PC-9 (cell line): ENCODE results near the gene ARHGEF28. TPM values are rescaled to one million over a fixed set of nuclear protein-coding genes. Genes with fewer than 3 reads are reported as not detected.
A peak's percentile ranks its signal among the peaks of the same experiment; 100 is the strongest.

Source experiments
- BruUV-seq: library from RNA; stranded (reverse); fragments of 400-500 nt; replicated peaks from 2 replicates; lab custom pipeline; 2021; lab: Mats Ljungman, UMichigan
- CTCF ChIA-PET: fragments of 300-600 bp; sonication (Branson Sonifier 250); formaldehyde crosslinking; loops from one replicate; lab custom pipeline; 2022; ENCODE audit warnings: antibody characterized with exemption; lab: Charles Lee
- POLR2A ChIA-PET: fragments of 300-600 bp; sonication (Branson Sonifier 250); formaldehyde crosslinking; loops from one replicate; lab custom pipeline; 2022; ENCODE audit warnings: antibody characterized with exemption; ENCODE audit not compliant: unreplicated experiment; lab: Charles Lee
- DNase-seq, 2 experiments: peaks; one replicate each; pipeline versions ENCODE4 v3.0.0 to v3.0.0-alpha.2; 2015 to 2022; ENCODE audit warnings: mixed read lengths in 1 of 2
- H2AFZ ChIP-seq: fragments of 200-600 bp; sonication (generic); 2 replicates; pipeline ENCODE4 v1.8.1; 2017; ENCODE audit warnings: antibody characterized with exemption
- H3F3A ChIP-seq: fragments of 200-600 bp; sonication (generic); 2 replicates; pipeline ENCODE4 v1.8.1; 2017; ENCODE audit warnings: antibody characterized with exemption, mild to moderate bottlenecking, low read depth; ENCODE audit not compliant: insufficient read depth
- H3K27ac ChIP-seq: fragments of 200-600 bp; sonication (generic); 2 replicates; pipeline ENCODE4 v1.6.1; 2016; ENCODE audit warnings: mixed run types
- H3K27me3 ChIP-seq: fragments of 200-600 bp; sonication (generic); 2 replicates; pipeline ENCODE4 v1.6.1; 2016; ENCODE audit warnings: low read depth, mixed run types; ENCODE audit not compliant: insufficient read depth
- H3K36me3 ChIP-seq: fragments of 200-600 bp; sonication (generic); 2 replicates; pipeline ENCODE4 v1.6.1; 2016; ENCODE audit warnings: low read depth, mixed run types
- H3K4me1 ChIP-seq: fragments of 200-600 bp; sonication (generic); replicated peaks from 2 replicates; pipeline ENCODE4 v1.6.1; 2016; ENCODE audit warnings: mixed run types; ENCODE audit not compliant: insufficient read depth
- H3K4me2 ChIP-seq: fragments of 200-600 bp; sonication (generic); 2 replicates; pipeline ENCODE4 v1.6.1; 2017; ENCODE audit warnings: mixed run types
- H3K4me3 ChIP-seq: fragments of 200-600 bp; sonication (generic); 2 replicates; pipeline ENCODE4 v1.6.1; 2016; ENCODE audit warnings: mixed run types
- H3K79me2 ChIP-seq: fragments of 200-600 bp; sonication (generic); 2 replicates; pipeline ENCODE4 v1.6.1; 2017; ENCODE audit warnings: low read depth, mixed run types
- H3K9me2 ChIP-seq: fragments of 200-600 bp; sonication (generic); 2 replicates; pipeline ENCODE4 v1.8.1; 2017; ENCODE audit warnings: mild to moderate bottlenecking; ENCODE audit not compliant: insufficient read depth
- H3K9me3 ChIP-seq: fragments of 200-600 bp; sonication (generic); 2 replicates; pipeline ENCODE4 v1.8.1; 2016; ENCODE audit warnings: low read depth; ENCODE audit not compliant: insufficient read depth
- H4K20me1 ChIP-seq: fragments of 200-600 bp; sonication (generic); 2 replicates; pipeline ENCODE4 v1.8.1; 2017; ENCODE audit not compliant: insufficient read depth
- CTCF ChIP-seq: fragments of 200-600 bp; sonication (generic); conservative IDR thresholded peaks from 2 replicates; pipeline ENCODE4 v1.6.1; 2017; ENCODE audit warnings: mixed run types, antibody characterized with exemption, mild to moderate bottlenecking, moderate library complexity
- EZH2 ChIP-seq: fragments of 200-600 bp; sonication (generic); IDR thresholded peaks from 2 replicates; pipeline ENCODE4 v1.8.0; 2017; ENCODE audit warnings: antibody characterized with exemption, low read depth
- intact Hi-C: fragments of 100-400 bp; cut with micrococcal nuclease; formaldehyde crosslinking; loops from one replicate; pipeline ENCODE4 v1.10.0; 2022; ENCODE audit not compliant: unreplicated experiment
- total RNA-seq: library from RNA; stranded (reverse); gene quantifications from 2 replicates; pipeline ENCODE4 v1.2.3, GENCODE V29; 2021

The ARHGEF28 gene
- total RNA-seq, 1 experiment from 2014 or later: 77.5 TPM

GRCh38 chr5:73701566-73701965 lies 75.6 kb downstream of the ARHGEF28 start:
- no peaks in the 10 kb centered on the region for H3K9me2 ChIP-seq
- no peaks in the 10 kb centered on the region for H3K27me3 ChIP-seq
- peak overlapping the region; percentile 15; the same call in 1 of the 2 replicates for H3K4me3 ChIP-seq
- H2AFZ ChIP-seq: no peak overlapping the region
- H3K4me1 ChIP-seq: peaks cover 37% of the 10 kb centered on the region
- peak overlapping the region; percentile 74 for H3K4me2 ChIP-seq
- DNase-seq: peak; percentile 43 to 98
- H3K79me2 ChIP-seq: peaks cover 65% of the 10 kb centered on the region
- CTCF ChIA-PET: no interaction called here
- POLR2A ChIA-PET: interaction anchor here (0.5 to 0.7 kb wide), 3 partner anchors 40 to 1638 kb away, joined by 3 to 11 read pairs (median 5); no protein-coding TSS in a partner anchor
- peak overlapping the region; percentile 70 for H3K27ac ChIP-seq
- intact Hi-C loops: loop anchor here (2.0 to 5.0 kb wide), 3 partner anchors 47 to 64 kb away; no protein-coding TSS in a partner anchor
- no peaks in the 10 kb centered on the region for H4K20me1 ChIP-seq
- BruUV-seq: no TSS peak
- H3F3A ChIP-seq: peaks cover 20% of the 10 kb centered on the region
- peaks cover 39% of the 10 kb centered on the region for H3K36me3 ChIP-seq
- no peaks in the 10 kb centered on the region for H3K9me3 ChIP-seq
- TF ChIP-seq EZH2 (no peak), CTCF (no peak)

GRCh38 chr5:73702534-73702933 lies 76.5 kb downstream of the ARHGEF28 start:
- H3K4me2 ChIP-seq: peak overlapping the region; percentile 74; the same call in 1 of the 2 replicates
- ChIA-PET CTCF (no interaction called here), POLR2A (no interaction called here)
- peaks cover 63% of the 10 kb centered on the region for H3K79me2 ChIP-seq
- peaks cover 37% of the 10 kb centered on the region for H3K4me1 ChIP-seq
- peaks cover 19% of the 10 kb centered on the region for H3F3A ChIP-seq
- TF ChIP-seq EZH2 (no peak), CTCF (no peak)
- no peaks in the 10 kb centered on the region for H3K9me3 ChIP-seq
- no peak overlapping the region for H3K4me3 ChIP-seq
- intact Hi-C loops: loop anchor here (5.0 kb wide), 2 partner anchors 60 to 65 kb away; no protein-coding TSS in a partner anchor
- no peaks in the 10 kb centered on the region for H3K27me3 ChIP-seq
- H3K9me2 ChIP-seq: no peaks in the 10 kb centered on the region
- peak overlapping the region; percentile 70; the same call in 1 of the 2 replicates for H3K27ac ChIP-seq
- H3K36me3 ChIP-seq: peaks cover 29% of the 10 kb centered on the region
- DNase-seq: no peak
- no peaks in the 10 kb centered on the region for H4K20me1 ChIP-seq
- no peak overlapping the region for H2AFZ ChIP-seq
- no TSS peak for BruUV-seq

GRCh38 chr5:73702951-73703350 lies 77.0 kb downstream of the ARHGEF28 start:
- ChIA-PET POLR2A (no interaction called here), CTCF (no interaction called here)
- no peaks in the 10 kb centered on the region for H4K20me1 ChIP-seq
- H3F3A ChIP-seq: peaks cover 15% of the 10 kb centered on the region
- H3K9me2 ChIP-seq: no peaks in the 10 kb centered on the region
- no peak for TF ChIP-seq CTCF
- no peak for TF ChIP-seq EZH2
- no peak overlapping the region for H3K27ac ChIP-seq
- no peak for DNase-seq
- intact Hi-C loops: loop anchor here (5.0 kb wide), 2 partner anchors 59 to 66 kb away; no protein-coding TSS in a partner anchor
- no peaks in the 10 kb centered on the region for H3K27me3 ChIP-seq
- no peak overlapping the region for H2AFZ ChIP-seq
- peaks cover 27% of the 10 kb centered on the region; the same call in 1 of the 2 replicates for H3K36me3 ChIP-seq
- H3K4me3 ChIP-seq: no peak overlapping the region
- BruUV-seq: no TSS peak
- H3K4me2 ChIP-seq: no peak overlapping the region
- peaks cover 63% of the 10 kb centered on the region for H3K79me2 ChIP-seq
- H3K4me1 ChIP-seq: peaks cover 37% of the 10 kb centered on the region
- H3K9me3 ChIP-seq: no peaks in the 10 kb centered on the region
